GM12874 (cell line): ENCODE measurements around the gene CELA2A.

Experiments used
- CTCF ChIP-seq: IDR thresholded peaks from 2 replicates; pipeline ENCODE4 v1.5.1; 2011; ENCODE audit warnings: low read depth, mild to moderate bottlenecking, control low read depth, low read length, moderate library complexity; ENCODE audit not compliant: insufficient read depth

CELA2A gene

GRCh38 chr1:15451014-15451722 is 5.4 kb upstream of the CELA2A start:
- TF ChIP-seq CTCF, result no peak

DNA sequence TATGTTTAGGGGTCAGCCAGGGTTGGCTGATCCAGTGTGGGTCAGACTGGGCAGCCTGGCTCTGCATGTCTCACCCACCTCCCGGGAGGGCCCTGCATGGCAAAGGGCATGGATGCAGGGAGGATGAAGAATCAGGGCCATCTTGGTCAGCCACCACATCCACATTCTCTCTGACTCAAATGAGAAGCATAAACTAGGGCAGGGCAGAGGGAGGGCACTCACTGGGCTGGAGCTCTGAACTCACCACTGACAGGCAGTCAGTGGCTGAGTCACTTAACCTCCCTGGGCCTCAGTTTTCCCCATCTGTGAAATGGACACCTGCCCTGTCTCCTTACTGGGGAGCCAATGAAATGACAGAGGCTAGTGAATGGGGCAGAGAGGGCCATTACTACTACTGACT is 4.3 kb upstream of the CELA2A start:
- TF ChIP-seq CTCF, result no peak

DNA sequence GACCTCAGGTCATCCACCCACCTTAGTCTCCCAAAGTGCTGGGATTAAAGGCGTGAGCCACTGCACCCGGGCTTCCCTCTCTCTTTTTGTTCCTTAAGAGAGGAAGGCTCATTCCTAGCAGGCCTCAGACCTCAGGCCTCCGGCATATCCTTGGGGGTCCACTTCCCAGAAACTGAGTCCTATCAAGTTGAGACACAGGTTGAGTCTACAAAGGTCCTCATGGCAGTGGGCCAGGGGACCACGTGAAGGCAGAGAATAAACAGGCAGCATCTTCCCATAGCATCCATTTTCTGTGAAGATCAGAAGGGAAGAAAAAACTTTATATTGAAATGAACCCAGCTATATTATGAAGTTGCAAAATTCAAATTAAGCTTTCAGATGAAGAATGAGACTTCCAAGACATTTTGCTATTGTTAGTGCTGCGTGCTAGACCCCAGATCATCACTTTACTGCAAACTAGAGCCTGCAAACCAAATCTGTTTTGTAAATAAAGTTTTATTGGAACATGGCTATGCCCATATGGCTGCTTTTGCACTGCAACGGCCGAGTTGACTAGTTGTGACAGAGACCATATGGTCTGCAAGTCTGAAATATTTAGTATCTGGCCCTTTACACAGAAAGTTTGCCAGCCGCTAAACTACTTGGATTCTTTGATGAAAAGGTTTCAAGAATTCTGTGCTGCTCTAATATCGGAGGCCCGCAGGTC is 3.5 kb upstream of the CELA2A start:
- TF ChIP-seq CTCF, result no peak

- no peak for TF ChIP-seq CTCF
Observed at GRCh38 chr1:15453734-15454133, 2.8 kb upstream of the CELA2A start.

DNA sequence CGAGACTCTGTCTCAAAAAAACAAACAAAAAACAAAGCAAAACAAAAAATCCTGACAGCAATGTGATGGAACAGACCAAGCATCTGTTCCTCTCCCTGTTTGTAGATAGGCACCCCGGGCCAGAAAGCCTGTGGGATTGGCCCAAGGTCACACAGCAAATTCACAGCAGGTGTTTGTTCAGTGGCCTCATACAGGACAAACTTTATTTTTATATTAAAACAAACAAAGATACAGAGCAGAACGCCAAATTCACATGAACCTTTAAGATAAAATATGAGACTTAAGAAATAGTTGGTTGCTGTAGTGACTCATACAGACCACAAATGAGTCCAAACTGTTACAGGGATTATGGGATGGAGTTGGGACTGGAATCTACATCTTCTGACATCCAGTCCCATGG is 2.3 kb upstream of the CELA2A start:
- no peak for TF ChIP-seq CTCF

GRCh38 chr1:15455522-15455921 is 1.0 kb upstream of the CELA2A start:
- no peak for TF ChIP-seq CTCF

GRCh38 chr1:15457585-15457984 is 1.1 kb downstream of the CELA2A start:
- TF ChIP-seq CTCF, result no peak
